IMR-90 (cell line): Measurements from ENCODE around the gene DMXL1. TPM values are rescaled to one million over a fixed set of nuclear protein-coding genes. Genes with fewer than 3 reads are reported as not detected.

Experiments
- ATAC-seq: fragments of 200-7000 bp; cut with Tn5 transposase; 2 replicates; pipeline ENCODE4 v1.9.1; 2020; ENCODE audit warnings: low read depth, mild to moderate bottlenecking, moderate library complexity
- BruUV-seq: library from RNA; stranded (reverse); fragments of 400-500 nt; replicated peaks from 2 replicates; lab custom pipeline; 2021; lab: Mats Ljungman, UMichigan
- CTCF ChIA-PET: fragments of 300-600 bp; formaldehyde crosslinking; extraction: SDS; loops from one replicate; lab custom pipeline; 2021; ENCODE audit warnings: antibody characterized with exemption; lab: Yijun Ruan, JAX
- POLR2A ChIA-PET: fragments of 300-600 bp; sonication (Branson Sonifier 250); formaldehyde crosslinking; loops from one replicate; lab custom pipeline; 2022; ENCODE audit warnings: antibody characterized with exemption; ENCODE audit not compliant: unreplicated experiment; lab: Charles Lee
- DNase-seq: peaks from one replicate; pipeline ENCODE4 v3.0.0; 2013
- H2AFZ ChIP-seq: replicated peaks from 2 replicates; pipeline ENCODE3; 2013; ENCODE audit warnings: low read length, mild to moderate bottlenecking; ENCODE audit not compliant: poor library complexity
- H2AK5ac ChIP-seq: 2 replicates; pipeline ENCODE4 v1.6.1; 2013; ENCODE audit warnings: low read depth, low read length, inconsistent platforms
- H2AK9ac ChIP-seq: replicated peaks from 2 replicates; pipeline ENCODE3; 2013; ENCODE audit warnings: mild to moderate bottlenecking, low read depth, low read length, moderate library complexity; ENCODE audit not compliant: poor library complexity
- H2BK120ac ChIP-seq: 2 replicates; pipeline ENCODE4 v1.6.1; 2013; ENCODE audit warnings: low read depth, low read length, inconsistent platforms
- H2BK15ac ChIP-seq: 3 replicates; pipeline ENCODE4 v1.6.1; 2013; ENCODE audit warnings: low read depth, low read length, inconsistent platforms
- H2BK20ac ChIP-seq: 2 replicates; pipeline ENCODE4 v1.6.1; 2013; ENCODE audit warnings: low read depth, mild to moderate bottlenecking, inconsistent platforms, low read length, moderate library complexity
- H2BK5ac ChIP-seq: 2 replicates; pipeline ENCODE4 v1.6.1; 2013; ENCODE audit warnings: mild to moderate bottlenecking, low read depth, low read length, inconsistent platforms; ENCODE audit not compliant: poor library complexity, severe bottlenecking
- H3K14ac ChIP-seq: replicated peaks from 2 replicates; pipeline ENCODE4 v1.6.1; 2013; ENCODE audit warnings: low read depth, low read length, inconsistent platforms
- H3K18ac ChIP-seq: 2 replicates; pipeline ENCODE4 v1.6.1; 2013; ENCODE audit warnings: low read depth, low read length, control low read depth
- H3K23ac ChIP-seq: 2 replicates; pipeline ENCODE4 v1.6.1; 2013; ENCODE audit warnings: low read depth, low read length, inconsistent platforms
- H3K27ac ChIP-seq: 2 replicates; pipeline ENCODE4 v1.5.1; 2013; ENCODE audit warnings: mild to moderate bottlenecking, control low read depth, low read length; ENCODE audit not compliant: insufficient read depth
- H3K27me3 ChIP-seq: 2 replicates; pipeline ENCODE4 v1.6.1; 2013; ENCODE audit warnings: low read length; ENCODE audit not compliant: control insufficient read depth, insufficient read depth
- H3K36me3 ChIP-seq: 2 replicates; pipeline ENCODE4 v1.6.1; 2013; ENCODE audit warnings: low read length, mixed read lengths; ENCODE audit not compliant: control insufficient read depth, insufficient read depth
- H3K4ac ChIP-seq: 2 replicates; pipeline ENCODE4 v1.6.1; 2013; ENCODE audit warnings: low read depth, low read length, inconsistent platforms
- H3K4me1 ChIP-seq: 2 replicates; pipeline ENCODE4 v1.6.1; 2013; ENCODE audit warnings: low read length, mixed read lengths; ENCODE audit not compliant: control insufficient read depth, insufficient read depth
- H3K4me2 ChIP-seq: 2 replicates; pipeline ENCODE4 v1.6.1; 2013; ENCODE audit warnings: low read depth, mild to moderate bottlenecking, control low read depth, low read length, moderate library complexity
- H3K4me3 ChIP-seq: 2 replicates; pipeline ENCODE4 v1.5.1; 2013; ENCODE audit warnings: low read depth, mild to moderate bottlenecking, control low read depth, low read length, moderate library complexity; ENCODE audit not compliant: insufficient read depth
- H3K56ac ChIP-seq: 2 replicates; pipeline ENCODE4 v1.6.1; 2013; ENCODE audit warnings: low read length, inconsistent platforms; ENCODE audit not compliant: insufficient read depth; ENCODE audit errors: extremely low read depth
- H3K79me1 ChIP-seq, 2 experiments: 2 replicates each; pipeline ENCODE4 v1.6.1; 2013; ENCODE audit warnings: low read length in 2 of 2, inconsistent platforms in 1 of 2, low read depth in 1 of 2
- H3K9ac ChIP-seq: 2 replicates; pipeline ENCODE4 v1.6.1; 2013; ENCODE audit warnings: low read depth, low read length, control low read depth
- H3K9me1 ChIP-seq: 2 replicates; pipeline ENCODE4 v1.6.1; 2013; ENCODE audit warnings: low read length, inconsistent platforms; ENCODE audit not compliant: insufficient read depth
- H3K9me3 ChIP-seq: 2 replicates; pipeline ENCODE4 v1.6.1; 2013; ENCODE audit warnings: low read length; ENCODE audit not compliant: control insufficient read depth, insufficient read depth
- H4K20me1 ChIP-seq: 2 replicates; pipeline ENCODE4 v1.6.1; 2013; ENCODE audit warnings: low read length, inconsistent platforms; ENCODE audit not compliant: insufficient read depth
- H4K5ac ChIP-seq: 2 replicates; pipeline ENCODE4 v1.6.1; 2013; ENCODE audit warnings: mild to moderate bottlenecking, low read depth, low read length, control low read depth
- H4K8ac ChIP-seq, 2 experiments: 2 replicates each; pipeline ENCODE4 v1.6.1; 2013; ENCODE audit warnings: low read depth in 2 of 2, low read length in 2 of 2, control low read depth in 1 of 2, inconsistent platforms in 1 of 2
- H4K91ac ChIP-seq: 2 replicates; pipeline ENCODE4 v1.6.1; 2013; ENCODE audit warnings: low read depth, low read length, inconsistent platforms; ENCODE audit not compliant: insufficient read depth
- BHLHE40 ChIP-seq: fragments of 150-350 bp; IDR thresholded peaks from 2 replicates; pipeline ENCODE4 v1.6.1; 2016; ENCODE audit warnings: mild to moderate bottlenecking, low read depth, low read length
- CEBPB ChIP-seq: IDR thresholded peaks from 2 replicates; pipeline ENCODE4 v1.6.1; 2012; ENCODE audit warnings: low read depth, low read length, improper control_type of control experiment
- ELK1 ChIP-seq: fragments of 150-350 bp; IDR thresholded peaks from 2 replicates; pipeline ENCODE4 v1.6.1; 2016; ENCODE audit warnings: low read depth, mild to moderate bottlenecking, low read length, moderate library complexity, borderline replicate concordance
- FOS ChIP-seq: fragments of 150-350 bp; IDR thresholded peaks from 2 replicates; pipeline ENCODE4 v1.6.1; 2016; ENCODE audit warnings: low read depth, low read length
- MAFK ChIP-seq: IDR thresholded peaks from 2 replicates; pipeline ENCODE4 v1.6.1; 2012; ENCODE audit warnings: low read depth, low read length, improper control_type of control experiment
- MAZ ChIP-seq: IDR thresholded peaks from 2 replicates; pipeline ENCODE4 v1.6.1; 2012; ENCODE audit warnings: low read depth, mild to moderate bottlenecking, low read length, improper control_type of control experiment, moderate library complexity, borderline replicate concordance
- MXI1 ChIP-seq: IDR thresholded peaks from 2 replicates; pipeline ENCODE4 v1.6.1; 2012; ENCODE audit warnings: low read depth, mild to moderate bottlenecking, low read length, moderate library complexity, borderline replicate concordance
- RCOR1 ChIP-seq: IDR thresholded peaks from 2 replicates; pipeline ENCODE4 v1.6.1; 2012; ENCODE audit warnings: mild to moderate bottlenecking, low read length, improper control_type of control experiment; ENCODE audit not compliant: insufficient replicate concordance
- SMC3 ChIP-seq: fragments of 150-350 bp; IDR thresholded peaks from 2 replicates; pipeline ENCODE4 v1.6.1; 2016; ENCODE audit warnings: low read depth, mild to moderate bottlenecking, antibody characterized with exemption, low read length, moderate library complexity
- WGBS, 2 experiments: methylation state at CpG; one replicate each; pipeline versions ENCODE4 v1.1.5 to v1.1.7; 2013; ENCODE audit warnings: missing lambda C conversion rate in 2 of 2; ENCODE audit not compliant: insufficient read length in 1 of 2; ENCODE audit errors: extremely low coverage in 2 of 2; 5-methylcytosine and 5-hydroxymethylcytosine counted together
- dilution Hi-C: fragments of 300-500 bp; cut with HindIII; formaldehyde crosslinking; loops from one replicate; pipeline ENCODE4 v1.14.3; 2018; ENCODE audit warnings: low sequenced_read_pairs; ENCODE audit not compliant: unreplicated experiment
- in situ Hi-C: fragments of 300-500 bp; cut with MboI; formaldehyde crosslinking; loops from 3 replicates; pipeline ENCODE4 v1.14.3; 2019; ENCODE audit warnings: low sequenced_read_pairs, inconsistent platforms, mixed read lengths
- intact Hi-C: fragments of 100-400 bp; cut with micrococcal nuclease; formaldehyde crosslinking; loops from 2 replicates; pipeline ENCODE4 v1.10.0; 2022
- polyA plus RNA-seq, 3 experiments: library from polyadenylated mRNA; depleted of rRNA; stranded (reverse); fragments of >200 nt; gene quantifications; 2 replicates each; pipeline ENCODE4 v1.2.3, GENCODE V29; 2012; ENCODE audit warnings: low replicate concordance in 1 of 3
- total RNA-seq: library from RNA; depleted of rRNA; stranded (reverse); fragments of >200 nt; gene quantifications from 2 replicates; pipeline ENCODE4 v1.2.3, GENCODE V29; 2012

The DMXL1 gene
- total and polyA plus RNA-seq, 2 of the 4 experiments (the other 2 are of a cell fraction): 8.1 to 21.5 TPM

DNA sequence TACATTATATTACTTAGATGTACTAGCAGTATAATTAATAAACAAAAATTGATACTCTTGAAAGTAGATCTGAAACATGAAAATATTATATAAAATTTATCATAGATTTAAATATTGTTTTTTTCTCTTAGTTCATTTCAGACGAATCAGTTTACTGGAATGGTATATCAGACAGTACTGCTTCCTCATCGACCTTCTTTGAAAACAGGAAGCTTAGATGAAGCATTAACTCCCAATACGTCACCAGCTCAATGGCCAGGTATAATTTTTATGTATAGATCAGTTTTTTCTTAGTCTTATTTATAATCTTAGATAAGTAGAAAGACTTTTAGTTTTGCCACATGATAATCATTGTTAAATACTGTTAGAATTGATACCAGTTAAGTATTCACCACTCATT lies 106.3 kb downstream of the DMXL1 start:
- Histone ChIP-seq H3K23ac (no peak overlapping the region), H2BK120ac (no peak overlapping the region), H3K27ac (no peak overlapping the region), H4K8ac (no peak overlapping the region), H4K91ac (no peak overlapping the region), H2BK20ac (no peak overlapping the region), H2BK15ac (no peak overlapping the region), H3K9me3 (no peaks in the 10 kb centered on the region), H3K9ac (no peak overlapping the region), H2BK5ac (no peak overlapping the region), H2AK5ac (no peak overlapping the region), H3K4ac (no peak overlapping the region), H3K56ac (no peak overlapping the region), H4K5ac (no peak overlapping the region), H3K79me1 (no peaks in the 10 kb centered on the region; a peak in 1 of 4 replicates), H3K14ac (no peak overlapping the region), H3K18ac (no peak overlapping the region), H3K9me1 (peaks cover 3% of the 10 kb centered on the region; the same call in 1 of the 2 replicates), H3K36me3 (peaks cover 4% of the 10 kb centered on the region; the same call in 1 of the 2 replicates), H3K27me3 (no peaks in the 10 kb centered on the region), H2AK9ac (no peak overlapping the region), H2AFZ (no peak overlapping the region), H3K4me3 (no peak overlapping the region), H3K4me1 (no peaks in the 10 kb centered on the region), H3K4me2 (no peak overlapping the region), H4K20me1 (no peaks in the 10 kb centered on the region)
- TF ChIP-seq BHLHE40 (no peak), FOS (no peak), MAZ (no peak), RCOR1 (no peak), ELK1 (no peak), SMC3 (no peak), CEBPB (no peak), MAFK (no peak), MXI1 (no peak)
- POLR2A ChIA-PET: no interaction called here
- CTCF ChIA-PET: no interaction called here
- ATAC-seq: no peak
- in situ Hi-C loops: no loop called here
- intact Hi-C loops: no loop called here
- DNase-seq: no peak
- dilution Hi-C loops: no loop called here
- BruUV-seq: no TSS peak
- WGBS, 2 experiments: no CpG with 5 or more reads among the region's 3 CpGs
